Activated CD4-positive, alpha-beta T cell treated with anti-CD3 and anti-CD28 coated beads for 1 hour (primary cell): ENCODE results near the gene PTPN3.

ENCODE experiments used
- DNase-seq: peaks from one replicate; pipeline ENCODE4 v3.0.0-alpha.2; 2020

The PTPN3 gene

DNA sequence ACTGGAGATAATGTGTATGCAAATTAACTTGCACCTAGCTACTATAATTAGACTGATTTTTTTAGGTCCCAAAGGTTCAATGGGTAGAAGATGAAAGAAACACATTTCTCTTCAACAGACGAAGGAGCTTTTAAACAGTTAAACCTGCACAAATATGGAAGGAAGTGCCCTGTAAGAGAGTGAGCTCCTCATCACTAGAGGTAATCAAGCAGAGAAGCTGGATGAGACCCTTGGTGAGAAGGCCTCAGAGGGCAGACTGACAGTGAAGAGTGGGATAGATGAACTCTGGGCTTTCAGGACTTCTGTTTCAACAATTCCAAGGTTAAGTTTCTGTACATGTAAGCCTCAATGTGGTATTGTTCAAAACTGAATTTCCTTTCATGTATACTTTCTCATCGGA is 23.2 kb downstream of the PTPN3 start:
- no peak for DNase-seq

DNA sequence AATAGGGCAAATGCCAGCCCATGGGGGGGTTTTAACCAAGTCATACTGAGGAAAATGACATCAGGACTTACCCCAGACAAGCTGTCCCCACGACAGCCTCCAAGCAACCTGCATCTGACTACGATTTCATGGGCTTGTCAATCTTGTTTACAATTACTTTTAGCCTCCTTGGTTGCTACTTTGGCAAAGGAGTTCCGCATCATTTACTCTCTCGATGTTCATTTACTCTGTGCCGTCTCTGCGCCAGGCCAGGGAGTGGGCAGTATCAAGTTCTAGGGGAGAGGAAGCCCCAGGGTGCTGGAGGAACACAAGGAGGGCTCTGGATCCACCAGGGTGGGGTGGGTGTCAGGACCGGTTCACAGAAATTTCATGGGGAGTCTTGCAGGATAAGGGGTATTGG is 23.9 kb downstream of the PTPN3 start:
- DNase-seq: no peak

DNA sequence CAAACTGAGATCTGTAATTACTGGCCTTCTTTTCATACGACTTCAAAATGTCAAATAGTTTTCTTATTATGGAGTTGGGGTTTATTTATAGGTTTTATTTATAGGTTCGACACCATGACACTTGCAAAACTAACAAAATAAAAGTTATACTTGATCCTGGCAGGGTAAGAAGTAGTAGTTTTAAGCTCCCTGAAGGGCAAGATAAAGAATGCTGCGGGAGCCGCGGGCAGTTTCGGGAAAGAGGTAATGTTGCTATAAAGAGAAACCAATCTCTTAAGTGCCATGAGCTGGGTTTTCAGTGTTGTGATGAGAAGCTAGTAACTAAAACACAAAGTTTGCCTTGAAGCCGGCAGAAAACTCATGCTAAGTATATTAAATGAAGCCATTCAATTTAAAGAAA is 24.8 kb downstream of the PTPN3 start:
- DNase-seq: no peak

DNA sequence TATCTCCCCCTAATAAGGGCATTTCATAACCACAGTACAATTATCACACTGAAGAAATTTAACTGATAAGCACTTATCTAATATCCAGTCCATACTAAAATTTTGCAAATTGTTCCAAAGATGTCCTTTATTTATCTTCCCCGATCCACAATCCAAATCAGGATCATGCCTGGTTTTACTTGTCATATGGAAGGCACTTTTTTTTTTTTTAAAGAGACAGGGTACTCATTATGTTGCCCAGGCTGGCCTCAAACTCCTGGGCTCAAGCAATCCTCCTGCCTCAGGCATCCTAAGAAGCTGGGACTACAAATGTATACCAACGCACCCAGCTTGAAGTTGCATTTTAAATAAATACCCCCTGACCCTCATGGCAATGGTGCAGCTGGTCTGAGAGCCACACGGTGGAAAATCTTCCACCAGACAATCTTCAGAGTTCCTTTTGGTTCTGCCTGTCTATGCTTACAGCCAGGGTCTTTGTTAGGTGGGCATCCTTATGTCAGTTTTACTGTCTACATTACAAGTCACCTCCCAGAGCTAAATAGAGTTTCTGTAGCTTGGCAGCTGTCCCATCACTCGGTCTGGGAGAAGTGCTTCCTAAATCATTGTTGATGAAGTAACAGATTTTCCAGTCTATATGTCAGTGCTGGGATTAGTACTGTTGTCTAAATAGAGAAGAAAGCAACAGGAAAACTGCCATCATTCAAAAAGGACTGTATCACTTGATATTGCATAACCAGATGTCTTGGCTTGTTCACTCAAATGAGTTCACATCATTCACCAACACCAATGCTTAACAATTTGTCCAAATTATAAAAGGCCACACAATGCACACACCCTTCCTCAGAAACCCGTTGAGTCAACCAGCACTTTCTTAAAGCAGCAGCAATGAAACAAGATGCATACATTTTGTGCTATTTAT is 26.4 kb downstream of the PTPN3 start:
- DNase-seq: no peak

DNA sequence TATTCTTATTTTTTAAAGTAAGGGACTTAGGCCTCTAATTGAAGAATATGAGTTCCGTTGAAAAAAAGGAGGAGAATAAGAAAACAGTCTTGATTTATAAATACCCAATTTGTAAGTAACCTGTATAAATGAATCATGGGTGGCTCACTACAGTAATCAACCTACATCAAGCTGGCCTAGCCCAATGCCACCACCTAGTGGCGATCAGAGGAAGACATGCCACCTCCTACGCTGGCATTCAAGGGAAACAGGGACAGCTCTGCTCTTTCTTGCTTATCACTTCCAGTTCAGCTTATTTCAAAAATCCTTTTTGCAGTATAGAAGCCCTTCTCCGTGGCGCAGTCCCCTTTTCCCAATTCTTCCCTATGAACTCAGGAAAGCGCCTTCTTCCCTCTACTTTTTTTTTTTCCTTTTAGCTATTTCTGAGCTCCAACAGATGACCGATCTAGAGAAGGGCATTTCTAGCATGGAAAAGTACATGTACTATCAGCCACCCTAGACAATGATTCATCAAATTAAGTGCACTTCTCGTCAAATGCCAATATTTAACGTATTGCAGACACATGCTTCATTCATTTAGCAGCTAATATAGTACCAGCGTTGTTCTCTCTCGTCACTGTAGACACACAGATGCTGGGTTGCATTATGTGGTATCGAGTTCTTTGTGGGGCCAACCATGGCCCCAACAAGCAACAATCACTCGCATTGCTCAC is 28.3 kb downstream of the PTPN3 start:
- peak; percentile 28 for DNase-seq

DNA sequence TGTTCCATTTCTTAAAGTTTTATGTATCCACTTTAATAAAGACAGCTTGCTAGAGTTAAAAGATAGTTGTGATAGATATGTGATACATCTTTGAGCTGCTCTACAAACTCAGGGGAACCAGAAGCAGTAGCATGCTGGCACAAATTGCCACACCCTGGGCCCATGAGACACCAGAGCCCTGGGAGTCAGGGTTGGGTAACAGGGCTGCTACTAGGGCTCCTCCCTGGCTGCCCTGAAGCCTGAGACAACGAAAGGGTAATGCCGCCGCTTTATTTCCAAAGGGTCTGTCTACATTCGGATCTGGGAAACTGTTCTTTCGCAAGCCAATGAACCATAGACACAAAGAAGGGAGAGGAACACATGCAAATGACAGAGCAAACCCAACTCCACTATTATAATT is 29.2 kb downstream of the PTPN3 start:
- no peak for DNase-seq

DNA sequence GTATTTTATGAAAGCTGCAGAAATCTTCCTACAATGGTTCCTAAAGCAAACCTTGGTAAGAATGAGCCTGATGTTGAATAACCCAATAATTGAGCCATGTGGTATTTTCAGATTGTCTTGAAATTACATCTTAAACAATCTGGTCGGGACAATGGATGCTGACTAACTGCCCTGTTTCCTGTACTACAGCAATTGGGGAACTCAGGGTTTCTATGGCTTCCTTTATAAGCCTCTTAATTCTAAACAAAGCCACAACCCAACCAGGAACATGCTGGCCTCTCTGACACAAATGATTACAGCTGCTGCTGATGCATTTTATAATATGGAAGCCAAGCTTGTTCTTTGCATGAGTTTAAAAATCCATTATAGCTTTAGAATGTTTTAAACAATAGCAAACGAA is 30.2 kb downstream of the PTPN3 start:
- DNase-seq: no peak

DNA sequence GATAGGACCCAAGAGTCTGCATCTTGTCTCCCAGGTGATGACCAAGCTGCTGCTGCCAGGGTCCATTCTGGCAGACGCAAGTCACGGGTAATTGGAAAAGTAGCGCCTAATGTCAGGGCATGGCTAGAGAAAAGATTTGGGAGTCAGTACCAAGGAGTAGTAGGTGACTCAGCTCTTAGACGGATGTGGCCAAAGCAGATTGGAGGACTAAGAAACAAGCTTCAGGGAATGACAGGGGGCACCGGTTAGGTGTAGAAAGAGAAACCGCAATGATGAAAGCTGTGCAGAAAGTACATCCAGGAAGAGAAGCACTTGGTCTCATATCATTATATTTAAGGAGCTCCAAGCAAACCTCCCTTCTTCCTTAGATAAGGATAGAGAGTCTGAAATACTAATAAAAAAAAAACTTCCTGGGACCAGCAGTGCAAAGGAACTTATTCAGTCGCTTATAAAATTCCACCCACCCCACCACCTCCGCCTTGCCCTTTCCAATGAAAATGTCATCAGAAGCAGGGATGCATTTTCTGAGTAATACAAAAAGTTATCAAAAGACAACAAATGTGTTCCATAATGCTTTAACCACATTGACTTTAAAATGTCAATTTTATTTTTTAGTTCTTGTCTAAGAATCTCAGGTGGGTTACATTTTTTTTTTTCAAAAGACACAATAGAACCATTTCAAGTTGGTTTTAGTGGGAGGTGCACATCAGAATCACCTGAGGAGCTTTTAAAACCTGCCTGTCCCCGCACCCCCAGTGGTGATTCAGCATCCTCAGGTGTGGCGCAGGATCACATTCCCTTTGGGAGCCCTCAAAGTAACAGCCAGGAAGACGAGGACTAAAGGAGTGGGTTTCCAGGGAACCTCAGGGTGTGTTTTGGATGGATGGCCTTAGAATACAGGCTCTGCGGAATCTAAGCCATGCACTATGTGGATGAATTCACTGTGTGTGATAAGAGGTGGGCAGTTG is 31.2 kb downstream of the PTPN3 start:
- DNase-seq: no peak

DNA sequence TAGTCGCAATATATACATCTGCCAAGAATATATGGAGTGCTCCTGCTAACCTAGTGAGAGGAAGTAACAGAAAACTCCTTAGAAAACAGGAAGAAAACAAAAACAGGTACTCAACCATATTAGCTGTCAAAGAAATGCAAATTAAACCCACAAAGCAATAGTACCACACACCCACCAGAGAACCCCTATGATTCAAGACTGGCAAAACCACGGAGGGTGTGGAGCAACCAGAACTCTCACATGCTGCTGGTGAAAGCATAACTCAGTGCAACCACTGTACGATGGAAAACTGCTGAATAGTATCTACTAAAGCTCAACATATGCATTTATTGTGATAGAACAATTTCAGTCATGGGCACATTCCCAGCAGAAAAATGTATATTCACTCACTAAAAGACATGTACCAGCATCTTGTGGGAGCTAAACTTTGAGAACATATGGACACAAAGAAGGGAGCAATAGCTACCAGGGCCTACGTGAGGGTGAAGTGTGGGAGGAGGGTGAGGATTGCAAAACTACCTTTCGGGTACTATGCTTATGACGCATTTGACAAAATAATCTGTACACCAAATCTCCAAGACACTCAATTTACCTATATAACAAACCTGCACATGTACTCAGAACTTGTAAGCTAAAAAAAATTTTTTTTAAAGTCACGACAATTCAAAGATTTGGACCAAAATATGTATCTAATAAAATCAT is 34.0 kb downstream of the PTPN3 start:
- DNase-seq: no peak

DNA sequence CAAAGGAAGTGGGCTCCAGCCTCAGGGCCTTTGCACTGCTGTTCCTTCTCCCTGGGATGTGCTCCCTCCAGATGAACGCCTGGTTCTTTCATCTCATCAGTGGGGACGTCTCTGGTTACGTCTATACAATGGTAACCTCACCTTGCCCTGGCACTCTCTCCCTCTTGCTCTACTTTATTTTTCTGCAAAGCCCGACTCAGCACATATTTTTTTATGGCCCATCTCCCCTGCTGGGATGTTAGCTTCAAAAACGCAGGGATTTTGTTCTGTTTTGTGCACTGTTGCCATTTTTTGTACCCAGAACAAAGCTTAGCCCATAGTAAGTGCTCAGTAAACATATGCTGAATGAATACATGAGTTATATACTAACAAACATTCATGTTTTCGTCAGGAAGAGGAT is 37.5 kb downstream of the PTPN3 start:
- DNase-seq: no peak

DNA sequence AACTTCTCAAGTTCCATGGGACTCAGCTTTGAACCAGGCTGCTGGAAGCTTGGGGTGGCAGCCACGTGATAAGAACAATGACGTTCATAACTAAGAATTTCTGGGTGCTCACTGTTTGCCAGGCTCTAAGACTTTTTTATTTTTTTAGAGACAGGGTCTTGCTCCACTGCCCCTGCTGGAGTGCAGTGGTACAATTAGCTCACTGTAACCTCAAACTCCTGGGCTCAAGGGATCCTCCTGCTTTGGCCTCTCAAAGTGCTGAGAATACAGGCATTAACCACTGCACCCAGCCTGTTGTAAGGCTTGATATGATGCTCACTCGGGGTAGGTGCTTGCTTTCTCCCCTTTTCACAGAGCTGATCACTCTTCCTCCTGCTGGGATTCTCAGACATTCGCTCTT is 38.7 kb downstream of the PTPN3 start:
- DNase-seq: no peak

DNA sequence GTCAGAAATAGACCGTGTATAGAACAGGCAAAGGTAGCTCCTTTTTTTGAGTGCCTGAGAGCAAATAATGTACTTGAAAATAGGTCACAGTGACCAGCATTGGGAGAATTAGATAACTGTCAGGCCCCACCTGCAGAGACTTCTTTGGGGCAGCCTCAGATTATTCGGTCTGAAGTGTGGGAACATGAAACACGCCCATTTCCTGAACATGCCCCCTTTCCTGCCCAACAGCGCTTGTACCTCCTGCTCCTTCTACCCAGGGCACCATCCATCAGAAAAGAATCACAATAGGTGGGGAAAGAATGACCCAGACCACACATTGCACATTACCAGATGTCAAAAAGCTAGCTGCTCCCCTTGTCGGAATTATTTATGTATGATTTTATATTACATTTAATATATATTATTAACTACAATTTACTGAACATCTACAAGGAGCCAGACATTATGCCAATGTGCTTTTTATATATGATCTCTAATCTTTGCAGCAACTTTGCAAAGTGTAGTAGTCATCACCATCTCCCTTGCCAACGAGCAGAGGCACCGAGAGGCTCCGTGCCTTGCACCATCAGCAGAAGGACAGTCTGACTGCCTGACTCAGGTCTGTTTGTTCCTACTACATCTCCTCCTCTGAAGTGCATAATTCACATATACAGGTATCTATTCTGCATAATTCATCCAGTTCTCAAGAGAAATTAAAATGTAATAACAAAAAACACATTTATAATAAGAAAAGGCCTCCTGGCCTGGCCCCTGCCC is 39.5 kb downstream of the PTPN3 start:
- no peak for DNase-seq

DNA sequence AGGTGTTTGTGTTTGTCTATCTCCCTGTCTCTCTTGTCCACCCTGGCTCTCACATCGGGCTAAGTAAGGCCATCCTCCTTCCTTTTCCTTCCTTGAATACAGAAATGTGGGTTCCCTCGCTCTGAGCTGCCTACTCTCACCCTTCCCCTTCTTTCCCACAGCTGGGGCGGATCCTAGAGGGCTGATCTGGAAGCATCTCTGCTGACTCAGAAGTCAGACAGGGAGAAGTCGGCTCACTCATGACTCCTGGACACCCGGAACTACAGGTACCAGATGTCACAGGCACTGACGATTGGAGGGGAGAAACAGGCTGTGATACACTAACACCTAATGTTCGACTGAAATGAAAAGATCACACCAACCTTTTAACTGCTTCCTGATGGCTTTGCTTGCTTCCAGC is 41.3 kb downstream of the PTPN3 start:
- DNase-seq: no peak

DNA sequence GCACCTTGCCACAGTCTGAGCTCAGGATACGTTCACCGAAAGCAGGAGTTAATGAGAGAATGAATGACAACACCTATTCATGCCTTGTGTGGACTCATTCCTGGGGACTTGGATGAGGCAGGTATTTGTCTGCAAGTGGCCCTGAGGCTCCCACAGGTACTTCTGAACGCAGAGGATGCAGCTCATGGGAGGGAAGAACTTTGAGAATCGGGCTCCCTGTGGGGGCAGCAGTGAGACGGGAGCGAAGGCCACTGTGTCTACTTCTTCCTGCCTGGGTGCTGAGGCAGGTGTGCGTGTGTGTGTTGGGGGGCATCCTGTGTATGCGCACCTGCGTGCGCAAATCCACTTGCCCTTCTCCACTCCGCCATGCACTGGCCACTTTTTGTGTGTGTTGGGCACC is 42.2 kb downstream of the PTPN3 start:
- no peak for DNase-seq

DNA sequence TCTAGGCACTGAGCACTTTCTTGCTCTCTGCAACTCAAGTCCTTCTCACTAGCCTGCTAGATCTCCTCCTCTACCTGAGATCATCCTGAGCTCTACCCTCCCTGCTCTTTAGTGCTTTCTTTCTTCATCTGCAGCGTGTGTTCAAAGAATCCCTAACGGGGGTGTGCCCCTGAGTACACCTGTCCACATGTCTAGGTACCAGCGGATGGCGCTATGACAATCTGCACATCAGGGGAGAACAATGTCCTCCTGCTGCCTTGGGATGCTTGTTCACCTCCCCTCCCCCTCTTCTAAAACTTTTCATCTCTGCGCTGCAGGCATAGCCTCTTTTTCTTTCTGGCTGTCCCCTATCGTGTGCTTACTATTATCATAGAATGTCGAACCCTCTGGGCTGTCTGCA is 42.7 kb downstream of the PTPN3 start:
- DNase-seq: no peak

DNA sequence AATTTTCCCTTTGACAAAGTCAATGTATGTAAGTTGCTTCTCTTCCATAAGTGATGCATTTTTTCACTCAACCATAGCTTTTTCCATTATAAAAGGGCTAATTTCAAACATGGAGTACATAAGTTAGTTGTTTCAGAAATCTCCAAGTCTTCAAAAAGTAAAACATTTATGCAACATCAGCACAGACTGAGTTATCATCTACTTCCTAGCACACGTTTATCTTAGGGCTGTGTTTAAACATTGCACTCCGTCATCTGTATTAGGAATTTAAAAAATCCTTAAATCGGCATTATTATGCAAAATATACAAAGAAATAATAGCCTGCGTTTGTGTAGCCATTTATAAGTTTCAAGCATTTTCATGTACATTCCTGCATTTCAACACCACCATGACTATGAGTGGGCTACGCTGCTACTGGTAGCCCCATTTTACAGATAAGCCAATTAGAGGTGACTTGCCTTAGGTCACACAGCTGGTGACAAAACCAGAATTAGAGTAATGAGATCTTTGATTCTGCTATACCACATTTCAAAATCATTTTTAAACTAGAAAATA is 43.4 kb downstream of the PTPN3 start:
- no peak for DNase-seq

DNA sequence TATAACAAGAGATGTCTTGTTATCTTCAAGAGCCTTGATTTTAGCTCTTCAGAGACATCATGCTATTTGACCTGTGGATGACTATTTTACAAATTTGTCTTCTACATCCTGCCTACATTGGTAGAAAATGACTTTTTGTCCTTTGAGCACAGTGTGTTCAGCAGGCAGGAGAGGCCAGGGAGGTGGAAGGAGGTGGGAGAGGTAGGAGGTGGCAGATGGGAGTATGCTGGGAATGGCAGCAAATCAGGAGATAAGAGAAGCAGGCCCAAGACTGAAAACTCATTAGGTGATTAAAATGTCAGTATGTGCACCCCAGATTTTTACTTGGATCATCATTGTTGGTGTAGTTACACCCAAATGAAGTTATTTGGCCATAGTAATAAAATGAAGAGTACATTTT is 44.1 kb downstream of the PTPN3 start:
- no peak for DNase-seq

DNA sequence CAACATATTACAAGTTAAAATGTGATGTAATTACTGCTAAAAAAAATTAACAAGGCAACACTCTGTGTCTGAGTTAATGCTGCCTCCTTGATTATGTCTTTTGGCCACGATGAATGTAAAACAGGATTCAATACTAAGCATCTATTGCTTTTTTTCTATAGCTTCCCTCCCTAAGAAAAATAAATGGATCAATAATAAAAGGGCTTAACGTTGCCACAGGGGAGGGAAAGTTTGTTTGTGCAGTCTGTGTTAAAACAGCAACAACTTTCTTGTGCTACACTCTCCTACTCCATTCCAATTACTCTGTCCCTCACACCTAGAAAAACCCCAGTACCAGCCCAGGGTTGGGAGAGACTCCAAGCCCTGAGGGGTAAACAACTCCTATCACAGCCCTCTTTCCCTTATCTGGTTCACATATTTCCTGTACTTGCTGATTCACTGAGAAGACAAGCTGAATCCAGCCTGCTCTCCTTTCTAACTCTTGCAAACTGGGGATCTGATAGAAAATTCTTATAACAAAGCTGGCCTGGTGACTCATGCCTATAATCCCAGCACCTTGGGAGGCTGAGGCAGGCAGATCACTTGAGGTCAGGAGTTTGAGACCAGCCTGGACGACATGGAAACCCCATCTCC is 44.8 kb downstream of the PTPN3 start:
- DNase-seq: no peak

DNA sequence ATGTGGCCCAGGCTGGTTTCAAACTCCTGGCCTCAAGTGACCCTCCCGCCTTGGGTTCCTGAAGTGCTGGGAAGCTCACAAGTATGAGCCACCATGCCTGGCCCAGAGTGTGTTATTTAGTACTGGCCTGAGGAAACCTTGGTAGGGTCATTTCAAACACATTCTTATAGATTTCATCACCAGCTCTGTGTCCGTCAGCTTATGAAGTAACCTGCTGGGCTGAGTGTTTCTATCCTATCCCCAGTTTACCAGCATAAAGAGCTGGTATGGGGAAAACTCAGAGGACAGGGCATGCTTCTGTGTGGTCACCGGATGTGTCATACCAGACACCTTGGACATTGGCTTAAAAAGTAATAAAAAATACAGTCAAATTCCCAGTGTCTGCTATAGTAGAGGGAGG is 45.3 kb downstream of the PTPN3 start:
- no peak for DNase-seq

DNA sequence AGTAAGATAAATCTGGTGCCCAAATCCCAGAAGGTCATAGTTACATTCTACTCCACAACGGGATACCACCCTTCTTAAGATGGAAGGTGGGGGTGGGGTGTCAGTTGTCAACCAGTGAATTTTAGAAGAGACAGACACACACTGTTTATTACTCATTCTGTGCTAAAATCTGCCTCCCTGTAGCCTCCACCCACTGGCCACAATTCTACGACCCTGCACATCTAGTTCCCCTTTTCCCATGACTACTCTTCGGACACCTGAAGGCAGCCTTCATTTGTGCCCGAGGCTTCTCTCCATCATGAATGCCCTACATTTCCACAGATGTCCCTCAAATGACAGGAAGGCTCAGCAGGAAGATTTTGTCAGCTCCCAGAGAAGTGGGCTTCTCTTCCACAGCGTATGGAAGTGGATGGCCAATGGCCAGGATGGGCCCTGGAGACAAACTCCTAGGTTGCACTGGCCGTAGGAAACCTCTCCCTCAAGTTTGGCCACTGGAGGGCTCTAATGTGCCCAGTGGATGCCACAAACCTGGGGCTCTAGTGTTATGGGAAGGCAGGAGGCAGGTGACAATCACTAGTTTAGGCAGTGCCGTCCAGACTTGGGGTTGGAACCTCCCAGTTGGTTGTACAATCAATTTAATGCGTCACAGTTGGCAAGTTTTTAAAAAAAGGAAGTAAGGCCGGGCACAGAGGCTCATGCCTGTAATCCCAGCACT is 46.6 kb downstream of the PTPN3 start:
- no peak for DNase-seq
